ENCODE measurements around the gene HSF2BP.
"Not testable (repeated sequence)": the region's sequence is repeated elsewhere in the genome, so short reads cannot be mapped to it uniquely, and the experiment has no call there.

Gene HSF2BP

DNA sequence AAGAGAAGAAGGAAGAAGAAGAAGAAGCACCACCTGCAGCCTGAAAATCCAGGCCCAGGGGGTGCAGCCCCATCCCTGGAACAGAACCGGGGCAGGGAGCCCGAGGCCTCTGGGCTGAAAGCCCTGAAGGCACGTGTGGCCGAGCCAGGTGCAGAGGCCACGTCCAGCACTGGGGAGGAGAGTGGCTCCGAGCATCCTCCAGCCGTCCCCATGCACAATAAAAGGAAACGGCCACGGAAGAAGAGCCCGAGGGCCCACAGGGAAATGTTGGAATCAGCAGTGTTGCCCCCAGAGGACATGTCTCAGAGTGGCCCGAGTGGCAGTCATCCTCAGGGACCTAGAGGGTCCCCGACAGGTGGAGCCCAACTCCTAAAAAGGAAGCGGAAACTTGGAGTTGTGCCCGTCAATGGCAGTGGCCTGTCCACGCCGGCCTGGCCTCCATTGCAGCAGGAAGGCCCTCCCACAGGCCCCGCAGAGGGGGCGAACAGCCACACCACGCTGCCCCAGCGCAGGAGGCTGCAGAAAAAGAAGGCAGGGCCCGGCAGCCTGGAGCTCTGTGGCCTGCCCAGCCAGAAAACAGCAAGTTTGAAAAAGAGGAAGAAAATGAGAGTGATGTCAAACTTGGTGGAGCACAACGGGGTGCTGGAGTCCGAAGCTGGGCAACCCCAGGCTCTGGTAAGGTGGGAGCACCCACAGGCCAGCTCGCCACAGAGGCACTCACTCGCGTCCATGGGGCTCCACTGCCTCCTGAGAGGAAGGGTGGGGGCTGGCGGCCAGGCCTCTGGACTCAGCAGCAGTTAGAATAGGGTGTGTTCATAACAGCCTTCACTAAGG lies 28.5 kb upstream of the HSF2BP start:
- DNase-seq = no peak

DNA sequence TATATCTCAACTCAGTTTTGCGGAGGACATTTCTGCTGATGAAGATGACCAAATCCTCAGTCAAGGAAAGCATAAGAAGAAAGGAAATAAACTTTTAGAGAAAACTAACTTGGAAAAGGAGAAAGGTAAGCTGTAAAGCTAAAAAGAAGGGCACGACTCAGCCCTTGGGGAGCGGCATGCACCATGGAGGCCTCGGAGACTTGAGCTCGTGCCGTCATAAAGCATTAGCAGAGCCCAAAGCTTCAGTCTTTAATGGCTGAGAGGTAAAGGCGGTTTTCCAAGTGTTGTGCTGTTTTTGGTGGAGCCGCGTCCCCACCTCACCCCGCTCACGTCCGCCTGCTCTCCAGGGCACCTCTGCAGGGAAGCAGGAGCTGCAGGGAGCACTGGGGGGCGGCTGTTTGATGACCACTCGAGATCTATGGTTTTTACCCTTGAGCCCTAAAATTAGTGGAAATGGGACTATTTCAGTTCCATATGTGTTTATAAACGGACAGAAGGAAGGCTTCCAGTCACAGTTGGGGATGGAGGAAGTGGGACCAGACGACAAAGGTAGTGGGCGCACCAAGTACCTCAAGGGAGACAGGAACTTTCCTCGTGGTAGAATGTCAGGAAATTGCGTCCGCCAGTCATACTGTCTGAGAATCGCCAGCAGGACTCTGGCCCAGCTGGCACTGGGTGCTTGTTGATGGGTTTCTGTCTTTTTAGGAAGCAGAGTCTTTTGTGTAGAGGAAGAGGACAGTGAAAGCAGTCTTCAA lies 27.7 kb upstream of the HSF2BP start:
- DNase-seq = no peak

GRCh38 chr21:43684424-43684823 lies 25.1 kb upstream of the HSF2BP start:
- DNase-seq = no peak

GRCh38 chr21:43681650-43682049 lies 22.4 kb upstream of the HSF2BP start:
- no peak for DNase-seq

- not testable (repeated sequence) for DNase-seq
These were observed 21.1 kb upstream of the HSF2BP start for GRCh38 chr21:43680421-43680820.

- no peak for DNase-seq
These were observed 20.7 kb upstream of the HSF2BP start for GRCh38 chr21:43679951-43680350.

DNA sequence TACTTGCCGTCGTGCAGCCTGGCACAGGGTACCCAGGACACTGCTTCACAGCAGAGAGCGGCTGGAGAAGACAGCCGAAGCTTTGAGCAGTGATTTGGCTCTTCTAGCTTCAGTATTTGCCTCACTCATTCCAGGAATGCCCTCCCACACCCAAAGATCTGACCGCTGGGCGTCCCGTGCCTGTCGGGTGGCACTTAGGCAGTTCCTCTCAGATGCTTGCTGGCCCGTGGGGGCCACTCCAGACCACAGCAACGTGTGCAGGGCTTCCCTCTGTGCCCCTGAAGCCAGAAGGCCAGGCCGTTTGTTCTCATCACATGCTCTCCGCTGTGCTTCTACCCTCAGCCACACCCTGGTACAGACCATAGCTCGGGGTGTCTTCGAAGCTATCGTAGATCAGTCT lies 17.1 kb upstream of the HSF2BP start:
- DNase-seq = no peak

DNA sequence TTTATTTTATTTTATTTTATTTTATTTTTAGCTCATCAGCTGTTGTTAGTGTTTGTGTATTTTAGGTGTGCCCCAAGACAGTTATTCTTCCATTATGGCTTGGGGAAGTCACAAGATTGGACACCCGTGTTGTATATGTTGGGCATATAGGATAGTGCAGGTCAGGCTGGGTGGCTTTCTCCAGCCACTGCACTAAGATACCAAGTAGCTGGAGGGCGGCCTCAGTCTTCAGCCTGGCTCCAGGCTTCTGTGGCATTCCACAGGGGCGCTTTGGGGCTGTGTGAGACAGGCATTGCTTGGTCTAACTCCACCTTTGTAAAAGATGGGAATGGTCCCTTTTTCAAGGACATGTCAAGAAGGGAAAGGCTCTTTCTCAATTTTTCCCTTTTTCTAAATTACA lies 16.6 kb upstream of the HSF2BP start:
- DNase-seq = no peak

DNA sequence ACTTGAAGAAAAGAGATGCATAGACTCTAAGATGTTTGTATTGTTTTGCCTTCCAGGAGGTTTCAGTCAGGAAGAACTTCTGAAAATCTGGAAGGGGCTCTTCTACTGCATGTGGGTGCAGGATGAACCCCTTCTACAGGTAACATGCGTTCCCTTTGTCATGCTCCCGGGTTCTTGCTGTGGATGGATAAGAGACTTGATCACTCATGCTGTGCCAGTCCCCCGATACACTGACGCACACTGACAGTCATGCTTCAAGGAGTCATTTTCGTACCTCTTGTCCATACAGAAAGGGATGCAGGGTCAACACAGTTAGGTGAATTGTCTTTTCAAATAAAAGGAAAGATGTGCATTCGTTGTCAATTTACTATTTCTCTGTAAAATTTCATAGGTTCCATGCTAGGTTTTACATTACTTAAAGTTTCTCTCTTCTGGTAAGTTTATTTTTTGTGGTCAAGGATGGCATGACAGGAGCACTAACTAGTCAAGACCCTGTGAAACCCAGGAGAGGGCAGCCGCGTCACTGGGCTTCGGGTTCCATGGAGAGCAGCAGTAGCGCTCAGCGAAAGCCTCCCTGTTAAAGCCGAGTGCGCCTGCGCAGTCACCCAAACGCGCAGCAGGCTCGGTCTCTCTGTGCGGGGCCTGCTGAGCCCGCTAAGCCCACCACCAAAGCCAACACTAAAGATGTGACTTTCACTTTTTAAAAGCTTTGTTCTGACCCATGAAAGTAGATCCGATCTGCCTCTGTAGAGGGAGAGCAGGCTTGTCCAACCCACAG lies 10.7 kb upstream of the HSF2BP start:
- DNase-seq = no peak

GRCh38 chr21:43667191-43667904 lies 8.1 kb upstream of the HSF2BP start:
- DNase-seq = peak; percentile 6

DNA sequence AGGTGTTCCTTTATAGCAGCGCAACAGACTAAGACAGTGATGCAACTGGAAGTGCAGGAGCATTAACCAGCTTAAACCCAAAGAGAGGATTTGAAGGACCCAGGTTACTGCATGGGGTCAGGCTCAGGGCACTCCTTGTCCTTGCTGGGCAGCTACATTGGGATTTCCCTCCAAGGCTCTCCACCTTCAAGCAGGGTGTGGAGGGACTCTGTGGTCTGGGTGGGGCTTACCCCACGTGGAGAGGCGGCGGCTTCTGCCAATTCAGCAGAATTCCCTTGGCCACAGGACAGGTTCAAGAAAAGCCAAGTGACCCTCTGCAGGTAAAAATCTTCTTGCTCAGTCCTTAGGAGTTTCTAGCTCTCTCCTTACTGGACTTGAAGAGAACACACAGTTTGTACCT lies 6.6 kb upstream of the HSF2BP start:
- no peak for DNase-seq

DNA sequence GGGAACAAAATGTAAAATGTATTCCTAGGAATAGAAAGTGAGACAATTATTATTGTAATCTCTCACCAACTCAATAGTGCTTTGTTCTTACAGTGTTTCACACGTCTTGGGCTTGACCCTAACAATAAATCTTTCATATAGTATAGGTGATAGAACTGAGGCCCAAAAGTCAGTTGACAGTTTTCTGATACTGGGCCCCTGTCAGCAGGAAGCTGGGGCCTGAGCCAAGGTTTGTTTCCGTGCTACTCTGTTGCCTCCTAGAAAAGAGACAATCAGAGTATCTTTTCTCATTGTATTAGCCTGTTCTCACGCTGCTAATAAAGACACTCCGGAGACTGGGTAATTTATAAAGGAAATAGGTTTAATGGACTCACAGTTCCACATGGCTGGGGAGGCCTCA lies 5.1 kb upstream of the HSF2BP start:
- no peak for DNase-seq

- no peak for DNase-seq
These were observed 3.7 kb upstream of the HSF2BP start for GRCh38 chr21:43663033-43663432.

GRCh38 chr21:43662286-43662685 lies 3.0 kb upstream of the HSF2BP start:
- DNase-seq = no peak

DNA sequence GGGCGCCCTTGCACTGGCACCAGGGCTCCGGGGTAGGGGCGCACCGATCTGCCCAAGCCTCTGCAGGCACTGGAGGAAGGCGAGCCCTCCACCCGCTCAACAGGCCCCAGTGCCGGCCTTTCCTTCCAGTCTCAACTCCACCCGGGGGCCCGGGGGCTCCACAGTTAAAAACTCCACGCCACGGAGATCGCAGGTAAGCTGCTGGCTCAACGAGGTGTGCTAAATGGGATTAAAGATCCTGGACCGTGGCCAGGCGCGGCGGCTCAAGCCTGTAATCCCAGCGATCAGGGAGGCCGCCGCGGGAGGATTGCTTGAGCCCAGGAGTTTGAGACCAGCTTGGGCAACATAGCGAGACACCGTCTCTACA lies 536 bp downstream of the HSF2BP start:
- DNase-seq = no peak

- no peak for DNase-seq
These were observed 1.1 kb downstream of the HSF2BP start for GRCh38 chr21:43658088-43658741.

GRCh38 chr21:43657355-43658087 lies 1.8 kb downstream of the HSF2BP start:
- no peak for DNase-seq

DNA sequence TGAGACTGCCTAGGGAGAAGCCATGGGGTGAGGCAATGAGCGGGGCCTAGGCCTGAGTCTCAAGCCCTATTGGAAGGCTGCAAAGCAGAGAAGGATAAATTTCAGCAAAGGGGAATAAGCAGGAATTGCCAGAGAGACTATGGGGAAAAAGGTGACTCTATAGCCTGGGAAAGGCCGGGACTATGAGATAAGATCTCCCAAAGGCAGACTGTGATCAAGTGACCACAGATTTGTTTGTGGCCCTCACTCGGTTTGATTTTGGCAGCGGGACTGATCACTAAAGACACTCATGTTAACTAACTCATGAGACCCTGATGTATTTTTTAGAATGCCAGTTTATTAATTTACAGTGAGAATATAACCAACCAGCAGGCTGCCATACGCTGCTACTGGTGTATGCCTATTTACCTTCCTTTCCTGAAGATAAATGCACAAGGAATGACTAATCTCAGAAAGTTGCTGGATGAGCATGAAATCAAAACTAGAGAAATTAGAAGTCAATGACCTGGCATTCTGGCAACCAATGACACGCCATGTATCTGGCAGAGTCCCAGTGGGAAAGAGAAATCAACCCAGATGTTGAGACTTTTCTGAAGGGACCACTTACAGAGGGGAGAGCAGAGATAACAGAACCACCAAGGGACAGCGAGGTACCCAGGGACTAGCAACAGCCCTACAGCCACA lies 4.3 kb downstream of the HSF2BP start:
- DNase-seq = no peak

GRCh38 chr21:43653626-43654025 lies 5.7 kb downstream of the HSF2BP start:
- no peak for DNase-seq

GRCh38 chr21:43652616-43653015 lies 6.7 kb downstream of the HSF2BP start:
- DNase-seq = no peak

DNA sequence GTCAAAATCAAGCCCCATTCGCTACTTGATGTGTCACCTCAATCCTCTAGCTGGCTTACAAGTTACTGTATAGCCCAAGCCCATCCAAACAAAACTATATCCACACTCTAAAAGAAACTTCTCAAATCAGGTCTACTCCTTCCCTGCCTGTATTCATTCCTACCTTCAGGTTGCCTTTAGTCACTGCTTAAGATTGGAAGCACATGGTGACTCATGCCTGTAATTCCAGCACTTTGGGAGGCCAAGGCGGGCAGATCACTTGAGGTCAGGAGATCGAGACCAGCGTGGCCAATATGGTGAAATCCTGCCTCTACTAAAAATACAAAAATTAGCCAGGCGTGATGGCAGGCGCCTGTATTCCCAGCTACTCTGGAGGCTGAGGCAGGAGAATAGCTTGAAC lies 7.4 kb downstream of the HSF2BP start:
- not testable (repeated sequence) for DNase-seq

All from activated naive CD4-positive, alpha-beta T cell treated with Interleukin-2 at 50 U/mL for 16 hours (primary cell).